Activated CD8-positive, alpha-beta T cell treated with anti-CD3 and anti-CD28 coated beads, Interleukin-2, amount 10 ng/mL, durations not matched to agents 7 days and 5 days (primary cell): Measurements from ENCODE around the gene MCUB. TPM values are rescaled to one million over a fixed set of nuclear protein-coding genes. Genes with fewer than 3 reads are reported as not detected.

Source experiments
- ATAC-seq: fragments of 150-1000 bp; cut with Tn5 transposase; one replicate; pipeline ENCODE4 v1.10.0; 2021; ENCODE audit warnings: moderate library complexity
- CTCF ChIA-PET: fragments of 350-600 bp; sonication (Branson Sonifier 250); formaldehyde crosslinking; loops from one replicate; lab custom pipeline; 2021; ENCODE audit warnings: antibody characterized with exemption; lab: Charles Lee
- POLR2A ChIA-PET: fragments of 350-600 bp; sonication (Branson Sonifier 250); formaldehyde crosslinking; loops from one replicate; lab custom pipeline; 2021; ENCODE audit warnings: antibody characterized with exemption; lab: Charles Lee
- DNase-seq: peaks from one replicate; pipeline ENCODE4 v3.0.0-alpha.2; 2020
- H3K27ac Mint-ChIP-seq: one replicate; pipeline ENCODE4 v1.8.0; 2021; ENCODE audit warnings: mild to moderate bottlenecking, mixed read lengths
- H3K27me3 Mint-ChIP-seq: one replicate; pipeline ENCODE4 v1.8.0; 2021; ENCODE audit warnings: low read depth, mixed read lengths
- H3K36me3 Mint-ChIP-seq: one replicate; pipeline ENCODE4 v1.8.0; 2021; ENCODE audit warnings: low read depth, mixed read lengths
- H3K4me1 Mint-ChIP-seq: one replicate; pipeline ENCODE4 v1.8.0; 2021; ENCODE audit warnings: low read depth, mixed read lengths
- H3K4me3 Mint-ChIP-seq: one replicate; pipeline ENCODE4 v1.8.0; 2021; ENCODE audit warnings: mild to moderate bottlenecking, mixed read lengths
- H3K9me3 Mint-ChIP-seq: one replicate; pipeline ENCODE4 v1.8.0; 2022; ENCODE audit warnings: mixed read lengths; ENCODE audit not compliant: insufficient read depth
- total RNA-seq, 2 experiments: library from RNA; stranded (reverse); gene quantifications; one replicate each; pipeline ENCODE4 v1.2.3, GENCODE V29; 2021

The MCUB gene
- total RNA-seq, 2 experiments from 2014 or later = 104 to 109 TPM

DNA sequence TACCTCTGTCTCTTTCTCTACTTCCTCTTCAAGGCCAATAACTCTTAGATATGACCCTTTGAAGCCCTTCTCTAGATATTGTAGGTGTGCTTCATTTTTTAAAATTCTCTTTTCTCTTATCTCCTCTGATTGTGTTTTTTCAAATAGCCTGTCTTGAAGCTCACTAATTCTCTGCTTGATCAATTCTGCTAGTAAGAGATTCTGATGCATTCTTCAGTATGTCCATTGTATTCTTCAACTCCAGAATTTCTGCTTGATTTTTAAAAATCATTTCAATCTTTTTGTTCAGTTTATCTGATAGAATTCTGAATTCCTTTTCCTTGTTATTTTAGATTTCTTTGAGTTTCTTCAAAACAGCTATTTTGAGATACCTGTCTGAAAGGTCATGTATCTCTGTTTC is 47.9 kb downstream of the MCUB start:
- Mint-ChIP-seq H3K27ac (no peak overlapping the region), H3K27me3 (no peaks in the 10 kb centered on the region), H3K36me3 (peaks cover 74% of the 10 kb centered on the region), H3K4me3 (no peak overlapping the region), H3K4me1 (peaks cover 12% of the 10 kb centered on the region), H3K9me3 (peaks cover 48% of the 10 kb centered on the region)
- ChIA-PET POLR2A (no interaction called here), CTCF (interaction anchor here (1.4 kb wide), 1 partner anchor 20 kb away, joined by 3 read pairs; no protein-coding TSS in a partner anchor)
- DNase-seq (no peak), ATAC-seq (no peak)

DNA sequence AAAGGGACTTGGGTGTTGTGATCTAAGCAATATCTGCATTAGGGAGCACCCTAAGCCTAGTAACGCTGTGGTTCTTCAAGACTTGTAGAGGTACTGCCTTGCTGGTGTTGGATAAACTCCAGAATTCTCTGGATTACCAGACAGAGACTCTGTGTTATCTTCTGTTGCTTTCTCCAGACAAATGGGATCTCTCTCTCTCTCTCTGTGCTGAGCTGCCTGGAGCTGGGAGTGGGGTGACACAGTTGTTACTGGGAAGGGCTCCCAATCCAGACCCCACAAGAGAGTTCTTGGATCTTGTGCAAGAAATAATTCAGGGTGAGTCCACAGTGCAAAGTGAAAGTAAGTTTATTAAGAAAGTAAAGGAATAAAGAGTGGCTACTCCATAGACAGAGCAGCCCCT is 48.8 kb downstream of the MCUB start:
- peaks cover 12% of the 10 kb centered on the region for H3K4me1 Mint-ChIP-seq

DNA sequence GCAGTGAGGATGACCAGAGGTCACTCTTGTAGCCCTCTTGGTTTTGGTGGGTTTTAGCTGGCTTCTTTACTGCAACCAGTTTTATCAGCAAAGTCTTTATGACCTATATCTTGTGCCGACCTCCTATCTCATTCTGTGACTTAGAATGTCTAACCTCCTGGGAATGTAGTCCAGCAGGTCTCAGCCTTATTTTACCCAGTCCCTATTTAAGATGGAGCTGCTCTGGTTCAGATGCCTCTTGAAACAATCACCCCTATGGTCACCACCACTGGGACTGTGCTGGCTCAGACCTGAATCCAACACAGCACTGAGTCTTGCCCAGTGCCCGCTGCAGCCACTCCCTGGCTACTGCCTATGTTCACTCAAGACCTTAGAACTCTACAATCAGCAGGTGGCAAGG is 49.4 kb downstream of the MCUB start:
- POLR2A ChIA-PET = no interaction called here
- H3K4me1 Mint-ChIP-seq = peaks cover 12% of the 10 kb centered on the region
- peaks cover 48% of the 10 kb centered on the region for H3K9me3 Mint-ChIP-seq
- H3K27ac Mint-ChIP-seq = no peak overlapping the region
- H3K27me3 Mint-ChIP-seq = no peaks in the 10 kb centered on the region
- ATAC-seq = no peak
- H3K36me3 Mint-ChIP-seq = peaks cover 71% of the 10 kb centered on the region
- DNase-seq = no peak
- CTCF ChIA-PET = interaction anchor here (1.4 kb wide), 1 partner anchor 21 kb away, joined by 3 read pairs; no protein-coding TSS in a partner anchor
- H3K4me3 Mint-ChIP-seq = no peak overlapping the region

More for the DNA sequence above, 48.8 kb downstream of the MCUB start:
- Mint-ChIP-seq H3K36me3 (peaks cover 75% of the 10 kb centered on the region), H3K27me3 (no peaks in the 10 kb centered on the region), H3K27ac (no peak overlapping the region), H3K9me3 (peaks cover 48% of the 10 kb centered on the region), H3K4me3 (no peak overlapping the region)
- DNase-seq (no peak), ATAC-seq (no peak)
- CTCF ChIA-PET = interaction anchor here (1.4 kb wide), 1 partner anchor 21 kb away, joined by 3 read pairs; no protein-coding TSS in a partner anchor
- POLR2A ChIA-PET = no interaction called here

DNA sequence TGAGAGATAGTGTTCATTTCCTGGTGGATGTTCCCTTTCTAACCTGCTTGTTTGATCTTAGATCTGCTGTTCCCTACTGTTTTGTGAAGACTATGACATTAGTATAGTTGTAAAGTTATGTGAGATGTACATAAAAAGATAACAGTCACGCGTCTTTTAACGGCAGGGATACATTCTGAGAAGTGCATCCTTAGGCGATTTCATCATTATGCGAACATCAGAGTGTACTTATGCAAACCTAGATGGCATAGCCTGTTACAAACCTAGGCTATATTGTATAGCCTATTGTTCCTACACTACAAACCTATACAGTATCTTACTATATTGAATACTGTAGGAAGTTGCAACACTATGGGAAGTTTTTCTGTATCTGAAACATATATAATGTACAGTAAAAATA is 50.4 kb downstream of the MCUB start:
- CTCF ChIA-PET = no interaction called here
- no peak for ATAC-seq
- DNase-seq = no peak
- Mint-ChIP-seq H3K27ac (no peak overlapping the region), H3K9me3 (peaks cover 40% of the 10 kb centered on the region), H3K4me3 (no peak overlapping the region), H3K4me1 (peaks cover 12% of the 10 kb centered on the region), H3K27me3 (no peaks in the 10 kb centered on the region), H3K36me3 (peaks cover 66% of the 10 kb centered on the region)
- POLR2A ChIA-PET = no interaction called here

DNA sequence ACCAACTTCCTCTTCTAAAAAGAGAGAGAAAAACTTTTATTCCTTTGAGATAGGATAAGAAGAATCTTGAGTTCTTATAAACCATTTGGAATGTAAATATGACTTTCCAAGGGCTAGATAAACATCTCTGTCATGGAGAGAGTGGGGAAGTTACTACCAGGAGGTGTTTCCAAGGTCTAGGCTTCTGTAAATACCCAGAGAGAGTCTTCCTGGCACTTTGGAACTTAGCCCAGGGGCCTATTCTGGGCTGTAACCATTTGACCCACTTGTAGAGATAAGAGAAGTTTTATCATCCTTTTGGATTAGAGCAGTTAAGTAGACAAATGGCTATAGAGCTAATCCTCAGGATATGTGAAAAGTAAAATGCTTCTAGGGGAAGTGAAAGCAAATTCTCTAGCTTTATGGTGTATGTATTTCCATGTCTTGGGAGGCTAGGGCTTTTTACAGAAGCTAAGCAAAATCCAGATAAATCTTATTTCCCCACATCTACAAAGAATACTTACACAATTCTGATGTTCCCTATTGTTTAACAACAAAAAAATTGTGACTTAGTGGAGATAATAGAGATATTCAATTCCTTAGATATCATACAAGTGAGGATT is 51.1 kb downstream of the MCUB start:
- CTCF ChIA-PET = interaction anchor here (1.0 kb wide), 1 partner anchor 9 kb away, joined by 3 read pairs; no protein-coding TSS in a partner anchor
- H3K27ac Mint-ChIP-seq = no peak overlapping the region
- H3K9me3 Mint-ChIP-seq = peaks cover 37% of the 10 kb centered on the region
- DNase-seq (no peak), ATAC-seq (no peak)
- POLR2A ChIA-PET = no interaction called here
- peaks cover 67% of the 10 kb centered on the region for H3K36me3 Mint-ChIP-seq
- no peak overlapping the region for H3K4me3 Mint-ChIP-seq
- peaks cover 10% of the 10 kb centered on the region for H3K4me1 Mint-ChIP-seq
- no peaks in the 10 kb centered on the region for H3K27me3 Mint-ChIP-seq

DNA sequence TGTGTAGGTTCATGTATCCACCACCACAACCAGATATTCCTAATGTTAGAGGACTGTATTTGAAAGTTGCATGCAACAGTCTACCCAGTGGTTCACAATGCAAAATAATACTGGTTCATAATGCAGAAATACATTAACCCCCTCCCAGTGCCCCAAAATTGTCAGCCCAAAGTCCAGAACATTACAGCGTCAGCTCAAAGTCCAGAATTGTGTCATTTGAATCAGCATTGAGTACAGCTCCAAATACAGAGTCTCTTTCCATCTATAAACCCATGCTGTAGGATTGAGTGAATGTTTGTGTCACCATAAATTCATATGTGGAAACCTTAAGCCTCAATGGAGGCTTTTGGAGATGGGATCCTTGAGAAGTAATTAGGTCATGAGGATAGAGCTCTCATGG is 54.0 kb downstream of the MCUB start:
- CTCF ChIA-PET = no interaction called here
- peaks cover 53% of the 10 kb centered on the region for H3K36me3 Mint-ChIP-seq
- no peak overlapping the region for H3K4me3 Mint-ChIP-seq

DNA sequence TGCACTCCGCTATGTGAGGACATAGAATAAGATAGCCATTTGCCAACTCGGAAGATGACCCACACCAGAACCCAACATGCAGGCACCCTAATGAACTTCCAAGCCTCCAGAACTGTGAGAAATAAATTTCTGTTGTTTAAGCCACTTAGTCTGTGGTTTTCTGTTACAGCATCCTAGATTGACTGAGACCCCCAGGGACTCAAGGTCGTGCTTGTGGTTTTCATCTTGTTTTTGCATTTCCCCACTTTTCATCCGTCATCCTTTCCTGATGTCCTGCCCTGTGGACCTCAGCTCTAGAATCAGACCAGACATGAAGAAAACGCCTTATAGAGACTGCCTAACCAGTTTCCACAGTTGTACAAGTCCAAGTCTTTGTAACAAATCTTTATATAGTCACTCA is 54.4 kb downstream of the MCUB start:
- no peak for ATAC-seq
- H3K36me3 Mint-ChIP-seq = peaks cover 50% of the 10 kb centered on the region
- H3K4me3 Mint-ChIP-seq = no peak overlapping the region
- H3K4me1 Mint-ChIP-seq = peaks cover 4% of the 10 kb centered on the region
- H3K9me3 Mint-ChIP-seq = peaks cover 21% of the 10 kb centered on the region
- ChIA-PET CTCF (no interaction called here), POLR2A (no interaction called here)
- H3K27me3 Mint-ChIP-seq = no peaks in the 10 kb centered on the region
- no peak overlapping the region for H3K27ac Mint-ChIP-seq
- DNase-seq = no peak

More for the DNA sequence above, 54.0 kb downstream of the MCUB start:
- Mint-ChIP-seq H3K27me3 (no peaks in the 10 kb centered on the region), H3K9me3 (peaks cover 22% of the 10 kb centered on the region), H3K27ac (no peak overlapping the region), H3K4me1 (peaks cover 4% of the 10 kb centered on the region)
- POLR2A ChIA-PET = no interaction called here
- DNase-seq (no peak), ATAC-seq (no peak)

- Mint-ChIP-seq H3K4me1 (peaks cover 4% of the 10 kb centered on the region), H3K27ac (no peak overlapping the region)
- CTCF ChIA-PET = no interaction called here
Observed at GRCh38 chr4:109615742-109616141, 55.7 kb downstream of the MCUB start.

DNA sequence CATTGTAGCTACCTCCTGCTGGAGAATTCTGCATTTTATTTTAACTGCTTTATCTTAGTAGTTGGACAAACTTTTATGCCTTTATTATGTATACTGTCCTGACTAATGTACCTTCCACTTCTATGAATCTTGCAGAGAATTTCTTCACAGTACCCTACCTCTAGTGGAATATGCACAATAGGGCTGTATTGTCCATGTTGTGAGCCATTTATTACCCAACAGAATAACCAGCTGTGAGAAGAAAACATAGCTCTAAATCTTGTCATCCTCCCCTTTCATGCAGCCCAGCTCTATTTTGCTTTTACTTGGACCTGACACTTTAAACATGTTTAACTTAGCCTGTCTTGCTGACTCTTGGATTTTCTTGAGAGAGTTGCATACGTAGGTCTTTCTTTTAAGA is 56.2 kb downstream of the MCUB start:
- ATAC-seq (no peak), DNase-seq (no peak)
- peaks cover 7% of the 10 kb centered on the region for H3K9me3 Mint-ChIP-seq
- H3K27me3 Mint-ChIP-seq = no peaks in the 10 kb centered on the region
- H3K4me1 Mint-ChIP-seq = no peaks in the 10 kb centered on the region
- CTCF ChIA-PET = no interaction called here
- H3K27ac Mint-ChIP-seq = no peak overlapping the region
- POLR2A ChIA-PET = no interaction called here
- H3K36me3 Mint-ChIP-seq = peaks cover 40% of the 10 kb centered on the region
- H3K4me3 Mint-ChIP-seq = no peak overlapping the region

More at GRCh38 chr4:109615742-109616141, 55.7 kb downstream of the MCUB start:
- peaks cover 12% of the 10 kb centered on the region for H3K9me3 Mint-ChIP-seq
- no peak for DNase-seq
- peaks cover 44% of the 10 kb centered on the region for H3K36me3 Mint-ChIP-seq
- POLR2A ChIA-PET = no interaction called here
- ATAC-seq = no peak
- H3K27me3 Mint-ChIP-seq = no peaks in the 10 kb centered on the region
- no peak overlapping the region for H3K4me3 Mint-ChIP-seq

- ATAC-seq (no peak), DNase-seq (no peak)
- Mint-ChIP-seq H3K27me3 (no peaks in the 10 kb centered on the region), H3K4me1 (no peaks in the 10 kb centered on the region), H3K36me3 (peaks cover 21% of the 10 kb centered on the region), H3K27ac (no peak overlapping the region), H3K4me3 (no peak overlapping the region), H3K9me3 (no peaks in the 10 kb centered on the region)
- ChIA-PET CTCF (no interaction called here), POLR2A (no interaction called here)
Observed at GRCh38 chr4:109622626-109623025, 62.6 kb downstream of the MCUB start.

- H3K27ac Mint-ChIP-seq = no peak overlapping the region
- ChIA-PET CTCF (no interaction called here), POLR2A (no interaction called here)
- H3K9me3 Mint-ChIP-seq = no peaks in the 10 kb centered on the region
- no peak overlapping the region for H3K4me3 Mint-ChIP-seq
- DNase-seq (no peak), ATAC-seq (no peak)
- H3K27me3 Mint-ChIP-seq = no peaks in the 10 kb centered on the region
- peaks cover 19% of the 10 kb centered on the region for H3K36me3 Mint-ChIP-seq
- peaks cover 12% of the 10 kb centered on the region for H3K4me1 Mint-ChIP-seq
Observed at GRCh38 chr4:109624536-109624935, 64.5 kb downstream of the MCUB start.

- H3K4me3 Mint-ChIP-seq = no peak overlapping the region
- peaks cover 20% of the 10 kb centered on the region for H3K4me1 Mint-ChIP-seq
- no peaks in the 10 kb centered on the region for H3K9me3 Mint-ChIP-seq
- ChIA-PET POLR2A (no interaction called here), CTCF (no interaction called here)
- H3K36me3 Mint-ChIP-seq = peaks cover 21% of the 10 kb centered on the region
- no peak for ATAC-seq
- no peak overlapping the region for H3K27ac Mint-ChIP-seq
- H3K27me3 Mint-ChIP-seq = no peaks in the 10 kb centered on the region
- DNase-seq = no peak
Observed at GRCh38 chr4:109627361-109627760, 67.3 kb downstream of the MCUB start.
